Activated T-helper 9 cell treated with anti-CD3 and anti-CD28 coated beads, Interleukin-2, amount 50 U/mL, for 16 hours (primary cell): ENCODE results near the gene ATOH7.
"Not testable (repeated sequence)": the region's sequence is repeated elsewhere in the genome, so short reads cannot be mapped to it uniquely, and the experiment has no call there.

Source experiments
- DNase-seq: peaks from one replicate; pipeline ENCODE4 v3.0.0-alpha.2; 2020; ENCODE audit warnings: low read depth

ATOH7 gene

GRCh38 chr10:68235581-68235980 is 3.7 kb upstream of the ATOH7 start:
- DNase-seq, result no peak

DNA sequence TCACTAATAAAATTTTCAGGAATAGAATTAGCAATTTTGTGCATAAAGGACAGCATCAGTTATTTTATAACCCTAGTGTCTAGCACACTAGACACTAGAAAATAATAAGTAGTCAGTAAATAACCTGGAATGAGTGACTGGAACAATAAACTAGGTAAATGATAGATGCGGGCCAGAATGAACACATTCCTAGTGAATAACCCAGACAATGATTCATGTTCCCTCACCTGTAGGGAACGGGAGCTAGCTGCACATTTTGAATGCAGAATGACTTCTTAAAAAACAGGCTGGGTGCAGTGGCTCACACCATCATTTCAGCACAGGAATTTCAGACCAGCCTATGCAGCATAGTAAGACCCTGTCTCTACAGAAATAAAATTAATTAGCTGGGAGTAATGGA is 3.2 kb upstream of the ATOH7 start:
- DNase-seq, result no peak

DNA sequence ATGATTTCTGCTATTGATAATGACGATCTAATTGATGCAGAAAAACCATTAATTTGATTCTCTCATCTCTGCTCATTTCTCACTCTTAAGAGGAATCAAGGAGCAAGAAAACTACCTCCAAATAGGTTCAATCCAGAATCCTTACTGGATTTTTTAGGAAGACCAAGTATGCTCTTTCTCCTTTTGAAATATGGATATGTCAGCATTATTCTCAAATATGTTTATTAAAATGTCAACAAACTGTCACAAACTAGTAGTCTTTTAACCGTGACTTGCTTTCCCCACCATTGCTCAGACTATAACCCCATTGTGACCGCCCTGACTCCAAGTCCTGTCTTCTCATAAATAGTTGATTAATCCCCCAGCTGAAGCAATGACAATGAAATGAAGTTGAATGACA is 1.1 kb upstream of the ATOH7 start:
- DNase-seq, result no peak

DNA sequence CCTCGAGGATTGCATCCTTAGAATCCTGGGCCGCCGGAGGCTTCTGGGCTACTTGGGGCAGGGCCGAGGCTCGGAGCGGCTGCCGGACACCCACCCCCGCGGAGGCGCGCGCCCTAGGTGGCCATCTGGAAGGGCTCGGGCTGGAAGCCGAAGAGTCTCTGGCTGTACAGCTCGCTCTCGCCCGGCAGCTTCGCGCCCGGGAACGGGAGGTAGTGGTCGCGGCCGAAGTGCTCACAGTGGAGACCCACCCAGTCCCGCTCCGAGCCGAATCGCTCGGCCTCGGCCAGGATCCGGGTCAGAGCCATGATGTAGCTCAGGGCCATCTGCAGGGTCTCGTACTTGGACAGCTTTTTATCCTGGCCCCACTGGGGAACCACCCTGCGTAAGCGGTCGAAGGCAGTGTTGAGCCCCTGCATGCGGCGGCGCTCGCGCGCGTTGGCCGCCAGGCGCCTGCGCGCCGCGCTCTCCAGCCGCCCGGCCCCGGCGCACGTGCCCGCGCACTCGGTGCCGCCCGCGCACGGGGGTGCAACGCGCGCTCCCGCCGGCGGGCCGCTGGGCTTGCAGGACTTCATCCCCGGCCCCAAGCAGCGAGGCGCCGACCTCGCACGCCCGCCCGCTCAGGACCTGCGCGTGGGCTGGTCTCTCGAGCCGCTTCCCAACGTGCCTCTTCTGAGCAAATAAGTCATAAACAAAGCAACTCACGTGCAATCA is 652 bp downstream of the ATOH7 start:
- no peak for DNase-seq

- no peak for DNase-seq
Measured at GRCh38 chr10:68230268-68230667, 1.6 kb downstream of the ATOH7 start.

GRCh38 chr10:68224810-68225209 is 7.1 kb downstream of the ATOH7 start:
- DNase-seq, result no peak

- no peak for DNase-seq
Measured at GRCh38 chr10:68223535-68224165, 8.3 kb downstream of the ATOH7 start.

DNA sequence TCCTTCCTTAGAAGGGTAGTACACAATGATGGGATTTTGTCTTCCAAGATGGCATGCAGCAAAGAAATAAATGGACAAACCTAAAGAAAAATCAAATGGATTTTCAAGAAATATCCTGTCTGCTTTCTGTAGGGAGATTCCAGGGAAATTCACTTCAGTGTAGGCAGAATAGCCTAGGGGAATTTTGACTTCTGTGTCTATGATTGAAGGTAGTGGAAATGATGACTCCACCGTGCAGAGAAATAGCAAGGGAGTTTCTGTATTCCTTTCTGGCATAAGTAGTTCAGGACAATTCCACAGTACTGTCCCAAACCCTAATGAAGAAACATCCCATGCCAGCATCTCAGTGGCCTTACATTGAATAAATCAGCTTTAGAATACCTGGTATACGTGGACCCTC is 9.5 kb downstream of the ATOH7 start:
- no peak for DNase-seq

DNA sequence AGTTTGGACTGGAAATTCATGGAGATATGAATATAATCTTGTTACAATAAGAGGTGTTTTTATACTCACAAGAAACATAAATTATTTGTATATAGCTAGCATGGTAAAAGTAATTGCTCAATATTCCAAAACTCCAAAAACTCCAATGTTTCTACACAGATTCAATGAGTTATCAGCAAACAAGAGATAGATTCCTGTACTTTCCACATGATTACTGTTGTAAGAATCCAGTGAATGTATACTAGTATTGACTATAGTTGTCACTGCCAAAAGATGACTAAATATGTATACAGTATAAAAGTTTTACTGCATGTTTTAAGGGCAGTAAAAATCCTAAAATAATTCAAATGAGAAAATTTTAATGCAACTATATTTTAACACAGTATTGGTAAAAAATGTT is 10.7 kb downstream of the ATOH7 start:
- no peak for DNase-seq

DNA sequence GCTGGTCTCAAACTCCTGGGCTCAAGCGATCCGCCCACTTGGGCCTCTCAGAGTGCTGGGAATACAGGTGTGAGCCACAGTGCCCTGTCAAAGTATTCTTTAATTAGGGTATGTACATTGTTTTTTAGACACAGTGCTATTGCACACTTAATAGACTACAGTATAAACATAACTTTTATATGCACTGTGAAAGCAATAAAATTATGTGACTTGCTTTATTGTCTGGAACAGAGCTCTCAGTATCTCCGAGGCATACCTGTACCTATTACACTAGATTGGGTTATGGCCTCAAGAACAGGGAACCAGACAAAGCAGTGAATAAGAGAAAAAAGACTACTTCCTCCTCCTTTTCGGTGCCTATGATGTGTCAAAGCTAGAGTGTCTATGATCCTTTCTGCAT is 13.1 kb downstream of the ATOH7 start:
- no peak for DNase-seq

- DNase-seq, result no peak
Measured at GRCh38 chr10:68212721-68213352, 19.1 kb downstream of the ATOH7 start.

GRCh38 chr10:68211669-68212068 is 20.2 kb downstream of the ATOH7 start:
- DNase-seq, result no peak

DNA sequence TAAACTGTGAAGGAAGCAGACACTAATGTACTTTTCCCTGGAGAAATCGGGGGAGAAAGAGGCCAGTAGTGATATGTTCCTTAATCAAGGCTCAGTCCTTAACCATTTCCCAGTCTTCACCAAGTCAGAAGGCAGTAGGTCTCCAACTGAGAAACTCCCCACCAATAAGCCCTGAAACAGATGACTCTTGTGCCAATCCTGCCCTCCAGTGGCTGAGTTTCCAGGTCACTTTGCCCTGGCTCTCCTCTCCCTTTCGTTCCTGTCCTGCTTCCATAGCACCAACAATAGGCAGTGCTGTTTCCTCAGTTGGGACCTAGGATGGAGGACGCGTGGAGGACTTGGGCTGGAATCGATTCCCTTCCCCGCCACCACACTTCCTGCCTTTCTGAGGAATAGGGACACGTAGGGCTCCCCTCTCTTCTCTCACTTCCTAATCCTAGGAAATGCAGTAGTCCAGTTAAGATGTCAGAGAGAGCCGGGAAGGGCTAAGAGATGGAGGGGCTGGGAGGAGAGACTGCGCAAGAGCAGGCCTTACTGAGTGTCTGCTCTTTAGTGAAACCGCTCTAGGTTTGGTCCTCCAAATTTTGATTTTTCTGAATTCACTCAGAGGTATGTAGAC is 23.4 kb downstream of the ATOH7 start:
- DNase-seq, result no peak

DNA sequence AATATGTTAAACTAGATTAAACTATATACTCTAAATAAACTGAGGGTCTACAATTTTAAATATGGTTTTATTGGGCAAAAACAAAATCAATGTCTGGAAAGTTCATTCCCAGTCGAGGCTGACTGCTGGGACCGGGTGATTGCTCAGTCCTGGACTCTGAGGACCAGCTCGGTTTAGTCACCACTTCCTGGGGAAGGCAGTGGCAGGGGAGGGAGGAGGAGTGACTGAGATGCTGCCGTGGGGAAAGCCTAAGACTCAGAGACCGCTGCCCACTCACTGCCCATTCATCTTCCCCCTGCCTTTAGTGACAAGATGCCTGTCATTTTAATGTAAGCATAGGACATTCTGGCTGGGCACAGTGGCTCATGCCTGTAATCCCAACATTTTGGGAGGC is 29.0 kb downstream of the ATOH7 start:
- no peak for DNase-seq

GRCh38 chr10:68196701-68197100 is 35.2 kb downstream of the ATOH7 start:
- DNase-seq, result no peak

DNA sequence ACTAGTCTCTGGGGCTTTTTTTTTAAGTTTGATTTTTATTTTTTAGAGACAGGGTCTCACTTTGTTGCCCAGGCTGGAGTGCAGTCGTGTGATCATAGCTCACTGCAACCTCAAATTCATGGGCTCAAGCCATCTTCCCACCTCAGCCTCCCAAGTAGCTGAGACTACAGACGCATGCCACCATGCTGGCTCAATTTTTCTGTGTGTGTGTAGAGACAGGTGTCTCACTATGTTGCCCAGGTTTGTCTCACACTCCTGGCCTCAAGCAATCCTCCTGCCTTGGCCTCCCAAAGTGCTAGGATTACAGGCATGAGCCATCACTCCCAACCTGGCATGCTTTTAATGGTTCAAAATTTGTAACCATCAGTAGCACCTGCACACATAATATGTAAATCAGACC is 36.1 kb downstream of the ATOH7 start:
- not testable (repeated sequence) for DNase-seq

- no peak for DNase-seq
Measured at GRCh38 chr10:68194290-68194689, 37.6 kb downstream of the ATOH7 start.

DNA sequence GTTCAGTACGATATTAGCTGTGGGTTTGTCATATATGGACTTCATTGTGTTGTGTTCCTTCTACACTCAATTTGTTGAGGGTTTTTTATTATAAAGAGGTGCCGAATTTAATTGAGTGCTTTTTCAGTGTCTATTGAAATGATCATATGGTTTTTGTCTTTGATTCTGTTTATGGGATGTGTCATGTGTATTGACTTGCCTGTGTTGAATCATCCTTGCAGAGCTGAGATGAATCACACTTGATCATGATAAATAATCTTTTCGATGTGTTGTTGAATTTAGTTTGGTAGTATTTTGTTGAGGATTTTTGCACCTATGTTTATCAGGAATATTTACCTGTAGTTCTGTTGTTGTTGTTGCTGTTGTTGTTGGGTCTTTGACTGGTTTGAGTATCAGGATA is 39.8 kb downstream of the ATOH7 start:
- no peak for DNase-seq

DNA sequence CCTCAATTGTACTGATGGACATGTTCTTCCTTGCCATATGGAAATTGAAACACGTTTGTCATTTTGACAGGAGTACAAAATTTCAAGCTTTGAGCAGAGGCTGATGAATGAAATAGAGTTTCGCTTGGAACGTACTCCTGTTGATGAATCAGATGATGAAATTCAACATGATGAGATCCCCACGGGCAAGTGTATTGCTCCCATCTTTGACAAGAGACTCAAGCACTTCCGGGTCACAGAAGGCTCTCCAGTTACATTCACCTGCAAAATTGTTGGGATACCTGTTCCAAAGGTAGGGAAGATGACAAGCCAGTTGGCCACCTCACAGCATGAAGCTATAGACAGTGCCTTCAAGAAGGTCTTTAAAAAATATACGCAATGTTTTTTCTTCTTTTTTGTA is 43.1 kb downstream of the ATOH7 start:
- DNase-seq, result no peak

DNA sequence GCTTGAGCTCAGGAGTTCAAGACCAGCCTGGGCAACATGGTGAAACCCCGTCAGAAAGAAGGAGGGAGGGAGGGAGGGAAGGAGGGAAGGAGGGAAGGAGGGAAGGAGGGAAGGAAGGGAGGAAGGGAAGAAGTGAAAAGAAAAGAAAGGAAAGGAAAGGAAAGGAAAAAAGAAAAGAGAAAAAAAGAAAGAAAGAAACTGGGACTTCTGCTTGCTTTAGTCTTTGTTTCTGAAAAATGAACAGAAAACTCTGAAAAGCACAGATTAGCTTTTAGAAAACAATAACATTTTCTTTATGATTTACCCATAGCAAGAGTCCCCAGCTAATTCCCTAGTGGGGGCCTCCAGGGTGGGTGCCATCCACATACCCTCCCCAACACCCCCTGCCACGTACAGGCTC is 46.8 kb downstream of the ATOH7 start:
- DNase-seq, result no peak

- DNase-seq, result no peak
Measured at GRCh38 chr10:68184546-68184945, 47.4 kb downstream of the ATOH7 start.
